K562 (cell line): ENCODE measurements around the gene MX1.

Experiments used
- ARID2 ChIP-seq: fragments of 450-650 bp; IDR thresholded peaks from 2 replicates; pipeline ENCODE4 v1.6.1; 2017; ENCODE audit warnings: antibody characterized with exemption, mild to moderate bottlenecking
- CTBP1 ChIP-seq: fragments of 450-650 bp; IDR thresholded peaks from 2 replicates; pipeline ENCODE4 v1.6.1; 2016; ENCODE audit warnings: borderline replicate concordance
- CTCF ChIP-seq, 3 experiments: IDR thresholded peaks in 2 of 3; conservative IDR thresholded peaks in 1 of 3; 2 replicates each; pipeline ENCODE4 v1.5.1; 2011 to 2012; ENCODE audit warnings: low read length in 3 of 3, mild to moderate bottlenecking in 3 of 3, control low read depth in 2 of 3, improper control_type of control experiment in 1 of 3, inconsistent platforms in 1 of 3, low read depth in 1 of 3, mixed read lengths in 1 of 3, moderate library complexity in 1 of 3; ENCODE audit not compliant: insufficient read depth in 2 of 3
- EP300 ChIP-seq: IDR thresholded peaks from 2 replicates; pipeline ENCODE4 v1.6.1; 2012; ENCODE audit warnings: low read length, improper control_type of control experiment
- IRF1 ChIP-seq: sonication (generic); formaldehyde crosslinking; IDR thresholded peaks from 2 replicates; pipeline ENCODE4 v1.8.0; 2022; ENCODE audit warnings: missing genetic modification reagents, mild to moderate bottlenecking, borderline replicate concordance
- POLR2AphosphoS2 ChIP-seq: IDR thresholded peaks from 2 replicates; pipeline ENCODE4 v1.6.1; 2012; ENCODE audit warnings: low read length, improper control_type of control experiment
- PURB ChIP-seq: sonication (generic); formaldehyde crosslinking; IDR thresholded peaks from 2 replicates; pipeline ENCODE4 v1.9.0; 2021; ENCODE audit warnings: low read depth, mild to moderate bottlenecking, missing genetic modification reagents
- SRSF9 ChIP-seq: fragments of 200-400 bp; formaldehyde crosslinking; IDR thresholded peaks from 2 replicates; pipeline ENCODE4 v1.6.1; 2017; ENCODE audit warnings: low read depth, low read length, borderline replicate concordance
- THRA ChIP-seq: fragments of 450-650 bp; IDR thresholded peaks from 2 replicates; pipeline ENCODE4 v1.6.1; 2017; ENCODE audit warnings: mild to moderate bottlenecking, moderate library complexity
- ZNF586 ChIP-seq: fragments of 450-650 bp; formaldehyde crosslinking; conservative IDR thresholded peaks from 2 replicates; pipeline ENCODE4 v1.4.0; 2020; ENCODE audit warnings: mild to moderate bottlenecking, moderate library complexity

GRCh38 chr21:41478319-41479177 lies 52.5 kb downstream of the MX1 start:
- TF ChIP-seq POLR2AphosphoS2, result no peak
- TF ChIP-seq THRA, result no peak
- TF ChIP-seq ZNF586, result no peak
- no peak for TF ChIP-seq IRF1 (CRISPR knock-in tag)
- no peak for TF ChIP-seq PURB (CRISPR knock-in tag)
- no peak for TF ChIP-seq ARID2
- TF ChIP-seq CTBP1, result no peak
- TF ChIP-seq CTCF (IDR thresholded peaks at IDR 0.05 in 2 of 3, conservative IDR thresholded peaks at IDR 0.05 in 1 of 3; ENCODE audit: insufficient read depth in 2 of 3, low read depth in 1 of 3, low read length in 3 of 3), result no peak
- TF ChIP-seq SRSF9, result no peak
- TF ChIP-seq EP300, result no peak
